ENCODE measurements around the gene EXOSC2. TPM values are rescaled to one million over a fixed set of nuclear protein-coding genes. Genes with fewer than 3 reads are reported as not detected.

EXOSC2 gene
- total and polyA plus RNA-seq, 2 donors (not counting 1 experiment from before 2014, with no cell fraction given): 22.0 to 29.6 TPM

DNA sequence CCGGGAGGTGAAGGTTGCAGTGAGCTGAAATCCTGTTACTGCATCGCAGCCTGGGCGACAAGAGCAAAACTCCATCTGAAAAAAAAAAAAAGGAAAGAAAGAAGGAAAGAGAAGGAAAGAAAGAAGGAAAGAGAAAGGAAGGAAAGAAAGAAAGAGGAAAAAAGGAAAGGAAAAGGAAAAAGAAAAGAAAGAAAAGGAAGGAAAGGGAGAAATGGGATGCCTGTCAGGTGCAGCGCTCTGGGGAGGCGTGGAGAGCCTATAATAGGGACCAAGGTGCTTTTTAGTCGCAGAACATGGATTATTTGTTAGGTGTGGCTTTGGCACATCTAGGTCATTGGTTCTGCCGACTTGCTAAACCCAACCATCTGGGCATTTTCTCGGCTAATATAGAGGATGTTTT lies 17.9 kb downstream of the EXOSC2 start:
- Histone ChIP-seq H3K4me1 (ENCODE audit: control insufficient read depth, extremely low read depth, insufficient read depth, low read length) (no peaks in the 10 kb centered on the region), H3K36me3 (ENCODE audit: control insufficient read depth, insufficient read depth, low read length) (no peaks in the 10 kb centered on the region), H2AFZ (ENCODE audit: low read length) (no peak overlapping the region), H3K27me3 (ENCODE audit: control insufficient read depth, insufficient read depth, low read length) (no peaks in the 10 kb centered on the region), H3K27ac (ENCODE audit: insufficient read depth, low read length) (no peak overlapping the region), H3K9ac (ENCODE audit: insufficient read depth, low read length) (no peak overlapping the region), H3K79me2 (ENCODE audit: control insufficient read depth, insufficient read depth, low read length) (peaks cover 34% of the 10 kb centered on the region), H3K4me3 (replicated peaks in 1 of 4; ENCODE audit: control extremely low read depth in 1 of 4, insufficient read depth in 1 of 4, low read depth in 3 of 4, low read length in 4 of 4) (no peak overlapping the region), H3K9me3 (ENCODE audit: control insufficient read depth, insufficient read depth, low read depth, low read length) (no peaks in the 10 kb centered on the region), H3K4me2 (ENCODE audit: extremely low read depth, insufficient read depth, low read length) (no peak overlapping the region), H4K20me1 (ENCODE audit: control insufficient read depth, extremely low read depth, insufficient read depth, low read length) (no peaks in the 10 kb centered on the region)
- no peak for TF ChIP-seq EZH2 (IDR thresholded peaks at IDR 0.05; ENCODE audit: low read length, missing control alignments)
- no peak for TF ChIP-seq CTCF (conservative IDR thresholded peaks at IDR 0.05 in 1 of 2, IDR thresholded peaks at IDR 0.05 in 1 of 2; ENCODE audit: low read depth in 1 of 2, low read length in 2 of 2)
- no peak for DNase-seq (ENCODE audit: low read depth in 2 of 2)

DNA sequence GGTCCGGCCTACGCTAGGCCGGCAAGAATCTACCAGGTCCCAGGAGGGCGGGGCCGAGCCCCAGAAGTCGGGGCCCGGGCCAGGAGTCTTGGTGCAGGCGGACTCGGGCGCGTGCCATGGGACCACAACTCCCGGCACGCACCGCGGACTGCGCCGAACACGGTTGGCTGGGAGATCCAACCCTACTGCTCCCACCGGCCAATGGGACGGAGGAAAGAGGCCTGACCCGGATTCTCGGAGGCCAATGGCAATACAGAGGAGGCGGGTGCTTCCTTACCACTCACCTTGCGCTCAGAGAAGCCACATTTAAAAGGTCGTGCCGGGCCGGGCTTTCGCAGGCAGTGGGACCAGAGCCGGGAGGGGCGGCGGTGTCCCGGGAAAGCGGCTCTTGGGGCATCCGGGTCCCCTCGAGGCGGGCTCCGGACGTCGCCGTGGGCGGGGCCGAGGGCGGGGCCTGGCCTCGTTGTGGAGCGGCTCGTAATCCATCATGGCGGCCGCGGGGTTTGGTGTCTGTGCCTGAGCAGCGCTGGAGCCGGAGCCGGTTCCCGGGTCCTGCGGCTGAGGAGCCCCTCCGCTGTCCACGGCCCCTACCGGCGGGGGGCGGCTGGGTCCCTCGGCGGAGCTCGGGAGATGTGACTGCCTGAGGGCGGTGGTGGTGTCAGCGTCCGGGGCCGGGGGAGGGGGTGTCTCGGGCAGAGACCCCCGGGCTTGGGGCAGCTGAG lies 19.1 kb downstream of the EXOSC2 start:
- TF ChIP-seq EZH2 (IDR thresholded peaks at IDR 0.05; ENCODE audit: low read length, missing control alignments) (no peak), CTCF (conservative IDR thresholded peaks at IDR 0.05 in 1 of 2, IDR thresholded peaks at IDR 0.05 in 1 of 2; ENCODE audit: low read depth in 1 of 2, low read length in 2 of 2) (no peak)
- Histone ChIP-seq H3K4me1 (ENCODE audit: control insufficient read depth, extremely low read depth, insufficient read depth, low read length) (no peaks in the 10 kb centered on the region), H3K9ac (ENCODE audit: insufficient read depth, low read length) (peak overlapping the region; percentile 97), H3K9me3 (ENCODE audit: control insufficient read depth, insufficient read depth, low read depth, low read length) (no peaks in the 10 kb centered on the region), H4K20me1 (ENCODE audit: control insufficient read depth, extremely low read depth, insufficient read depth, low read length) (no peaks in the 10 kb centered on the region), H2AFZ (ENCODE audit: low read length) (no peak overlapping the region), H3K27me3 (ENCODE audit: control insufficient read depth, insufficient read depth, low read length) (no peaks in the 10 kb centered on the region), H3K4me2 (ENCODE audit: extremely low read depth, insufficient read depth, low read length) (peak overlapping the region; percentile 92), H3K36me3 (ENCODE audit: control insufficient read depth, insufficient read depth, low read length) (no peaks in the 10 kb centered on the region), H3K79me2 (ENCODE audit: control insufficient read depth, insufficient read depth, low read length) (peaks cover 47% of the 10 kb centered on the region), H3K4me3 (replicated peaks in 1 of 4; ENCODE audit: control extremely low read depth in 1 of 4, insufficient read depth in 1 of 4, low read depth in 3 of 4, low read length in 4 of 4) (peak overlapping the region; percentile 83 to 95 (median 90)), H3K27ac (ENCODE audit: insufficient read depth, low read length) (peak overlapping the region; percentile 94)
- peak; percentile 98 to 99 for DNase-seq (ENCODE audit: low read depth in 2 of 2)

- Histone ChIP-seq H3K79me2 (ENCODE audit: control insufficient read depth, insufficient read depth, low read length) (peaks cover 54% of the 10 kb centered on the region), H3K36me3 (ENCODE audit: control insufficient read depth, insufficient read depth, low read length) (no peaks in the 10 kb centered on the region), H3K4me3 (replicated peaks in 1 of 4; ENCODE audit: control extremely low read depth in 1 of 4, insufficient read depth in 1 of 4, low read depth in 3 of 4, low read length in 4 of 4) (peak overlapping the region; percentile 83 to 95 (median 90)), H3K27me3 (ENCODE audit: control insufficient read depth, insufficient read depth, low read length) (no peaks in the 10 kb centered on the region), H3K9me3 (ENCODE audit: control insufficient read depth, insufficient read depth, low read depth, low read length) (no peaks in the 10 kb centered on the region), H3K9ac (ENCODE audit: insufficient read depth, low read length) (peak overlapping the region; percentile 97), H3K27ac (ENCODE audit: insufficient read depth, low read length) (peak overlapping the region; percentile 94), H4K20me1 (ENCODE audit: control insufficient read depth, extremely low read depth, insufficient read depth, low read length) (no peaks in the 10 kb centered on the region), H3K4me1 (ENCODE audit: control insufficient read depth, extremely low read depth, insufficient read depth, low read length) (no peaks in the 10 kb centered on the region), H3K4me2 (ENCODE audit: extremely low read depth, insufficient read depth, low read length) (peak overlapping the region; percentile 92), H2AFZ (ENCODE audit: low read length) (no peak overlapping the region)
- TF ChIP-seq EZH2 (IDR thresholded peaks at IDR 0.05; ENCODE audit: low read length, missing control alignments): no peak
- TF ChIP-seq CTCF (conservative IDR thresholded peaks at IDR 0.05 in 1 of 2, IDR thresholded peaks at IDR 0.05 in 1 of 2; ENCODE audit: low read depth in 1 of 2, low read length in 2 of 2): no peak
- peak; percentile 33 to 52 for DNase-seq (ENCODE audit: low read depth in 2 of 2)
These were observed 19.8 kb downstream of the EXOSC2 start for GRCh38 chr9:130713286-130713960.
